Right ventricle myocardium inferior (tissue), 1 donor: ENCODE data around the gene ADAM8. TPM values are rescaled to one million over a fixed set of nuclear protein-coding genes. Genes with fewer than 3 reads are reported as not detected.
A peak's percentile ranks its signal among the peaks of the same experiment; 100 is the strongest.

Source experiments
- ATAC-seq: fragments of 200-7000 bp; cut with Tn5 transposase; one replicate; pipeline ENCODE4 v1.9.1; 2020; ENCODE audit warnings: mild to moderate bottlenecking, moderate library complexity
- DNase-seq: peaks from one replicate; pipeline ENCODE4 v3.0.0; 2021; ENCODE audit errors: missing footprints
- intact Hi-C: fragments of 100-400 bp; cut with DNase I; formaldehyde crosslinking; loops from one replicate; pipeline ENCODE4 v1.11.0; 2022
- total RNA-seq: library from RNA; stranded (reverse); fragmentation: NEBNext Ultra II Directional; extraction: Animal tissue kit (Norgen Biotek cat#: 25700); gene quantifications from one replicate; pipeline ENCODE4 v1.2.1, GENCODE V29; 2021
- donor health status: DM: no; HTN: yes; CAD: no; lungs with severe emphysema.

The ADAM8 gene
- total RNA-seq, 1 donor from 2014 or later: 2.0 TPM

- intact Hi-C loops: no loop called here
- ATAC-seq: no peak
- no peak for DNase-seq
These were observed 33.7 kb upstream of the ADAM8 start for GRCh38 chr10:133310399-133310755.

- intact Hi-C loops: loop anchor here (5.0 kb wide), 1 partner anchor 48 kb away; no protein-coding TSS in a partner anchor
- no peak for ATAC-seq
- DNase-seq: no peak
These were observed 33.2 kb upstream of the ADAM8 start for GRCh38 chr10:133309720-133310398.

GRCh38 chr10:133309100-133309719 is 32.5 kb upstream of the ADAM8 start:
- peak; percentile 97 for ATAC-seq
- DNase-seq: peak; percentile 97
- intact Hi-C loops: loop anchor here (5.0 kb wide), 1 partner anchor 47 kb away; no protein-coding TSS in a partner anchor

- DNase-seq: peak; percentile 95
- intact Hi-C loops: loop anchor here (5.0 kb wide), 1 partner anchor 46 kb away; no protein-coding TSS in a partner anchor
- peak; percentile 88 for ATAC-seq
These were observed 31.9 kb upstream of the ADAM8 start, which contains the start of the genes TUBGCP2 and ZNF511 for GRCh38 chr10:133308421-133309099. Gene TUBGCP2 (minus strand): TSS chr10:133308872. CDS start chr10:133302941, 5,931 bp downstream. Gene ZNF511 (plus strand): TSS chr10:133308914. CDS start chr10:133308944, 30 bp downstream.

GRCh38 chr10:133307776-133308420 is 31.2 kb upstream of the ADAM8 start:
- ATAC-seq (no peak), DNase-seq (peak; percentile 88)
- intact Hi-C loops: loop anchor here (5.0 kb wide), 1 partner anchor 46 kb away; no protein-coding TSS in a partner anchor

- intact Hi-C loops: loop anchor here (5.0 kb wide), 1 partner anchor 45 kb away; no protein-coding TSS in a partner anchor
- DNase-seq: no peak
- no peak for ATAC-seq
These were observed 30.3 kb upstream of the ADAM8 start for GRCh38 chr10:133306941-133307379.

GRCh38 chr10:133306097-133306476 is 29.4 kb upstream of the ADAM8 start:
- ATAC-seq: no peak
- no peak for DNase-seq
- intact Hi-C loops: loop anchor here (5.0 kb wide), 1 partner anchor 44 kb away; no protein-coding TSS in a partner anchor

GRCh38 chr10:133303206-133303605 is 26.5 kb upstream of the ADAM8 start:
- ATAC-seq (no peak), DNase-seq (no peak)
- intact Hi-C loops: no loop called here

- intact Hi-C loops: no loop called here
- ATAC-seq (peak; percentile 3), DNase-seq (no peak)
These were observed 25.6 kb upstream of the ADAM8 start for GRCh38 chr10:133302230-133302629.

GRCh38 chr10:133299738-133300137 is 23.1 kb upstream of the ADAM8 start:
- ATAC-seq: no peak
- intact Hi-C loops: no loop called here
- DNase-seq: no peak

GRCh38 chr10:133299224-133299623 is 22.6 kb upstream of the ADAM8 start:
- no peak for DNase-seq
- intact Hi-C loops: no loop called here
- ATAC-seq: no peak

- intact Hi-C loops: no loop called here
- ATAC-seq (no peak), DNase-seq (no peak)
These were observed 21.8 kb upstream of the ADAM8 start for GRCh38 chr10:133298466-133298865.

- DNase-seq: no peak
- intact Hi-C loops: no loop called here
- ATAC-seq: no peak
These were observed 20.8 kb upstream of the ADAM8 start for GRCh38 chr10:133297504-133297903.

- intact Hi-C loops: no loop called here
- DNase-seq: no peak
- ATAC-seq: no peak
These were observed 19.0 kb upstream of the ADAM8 start for GRCh38 chr10:133295426-133296320.

- no peak for DNase-seq
- intact Hi-C loops: no loop called here
- ATAC-seq: no peak
These were observed 17.5 kb upstream of the ADAM8 start for GRCh38 chr10:133294189-133294588.

- intact Hi-C loops: no loop called here
- no peak for DNase-seq
- ATAC-seq: no peak
These were observed 17.1 kb upstream of the ADAM8 start for GRCh38 chr10:133293810-133294119.

- no peak for DNase-seq
- intact Hi-C loops: no loop called here
- ATAC-seq: no peak
These were observed 16.5 kb upstream of the ADAM8 start for GRCh38 chr10:133292919-133293809.
